MG63 (cell line): Measurements from ENCODE around the gene RSPH1. TPM values are rescaled to one million over a fixed set of nuclear protein-coding genes. Genes with fewer than 3 reads are reported as not detected.
"Not testable (repeated sequence)": the region's sequence is repeated elsewhere in the genome, so short reads cannot be mapped to it uniquely, and the experiment has no call there.

ENCODE experiments used
- DNase-seq: peaks from one replicate; pipeline ENCODE4 v3.0.0-alpha.2; 2020
- H3K27me3 ChIP-seq: fragments of 250-450 bp; sonication (Bioruptor Pico); 2 replicates; pipeline ENCODE4 v1.5.1; 2020; ENCODE audit warnings: mild to moderate bottlenecking, moderate library complexity
- H3K36me3 ChIP-seq: fragments of 250-450 bp; sonication (Bioruptor Pico); 2 replicates; pipeline ENCODE4 v1.5.1; 2020; ENCODE audit warnings: mild to moderate bottlenecking, moderate library complexity
- H3K4me3 ChIP-seq: fragments of 250-450 bp; sonication (Bioruptor Pico); 2 replicates; pipeline ENCODE4 v1.5.1; 2020; ENCODE audit warnings: mild to moderate bottlenecking, moderate library complexity
- H3K9me3 ChIP-seq: fragments of 250-450 bp; sonication (Bioruptor Pico); 2 replicates; pipeline ENCODE4 v1.5.1; 2020; ENCODE audit warnings: mild to moderate bottlenecking, moderate library complexity
- total RNA-seq: library from RNA; depleted of rRNA; stranded (reverse); fragments of >200 nt; shearing (Covaris generic); gene quantifications from 2 replicates; pipeline ENCODE4 v1.2.3, GENCODE V29; 2014; ENCODE audit warnings: low replicate concordance

Gene RSPH1
- total RNA-seq, 1 experiment from 2014 or later = not detected

- no peak overlapping the region for H3K4me3 ChIP-seq
- H3K27me3 ChIP-seq = 0 out of 2 replicates have a peak, but pooled peaks cover 2% of the 10 kb centered on the region
- no peaks in the 10 kb centered on the region for H3K36me3 ChIP-seq
- no peak for DNase-seq
- H3K9me3 ChIP-seq = no peaks in the 10 kb centered on the region
These were observed 15.3 kb downstream of the RSPH1 start for GRCh38 chr21:42480736-42481135.

GRCh38 chr21:42479582-42479981, 16.4 kb downstream of the RSPH1 start:
- Histone ChIP-seq H3K9me3 (no peaks in the 10 kb centered on the region), H3K27me3 (0 out of 2 replicates have a peak, but pooled peaks cover 2% of the 10 kb centered on the region), H3K4me3 (no peak overlapping the region), H3K36me3 (no peaks in the 10 kb centered on the region)
- DNase-seq = no peak

- H3K4me3 ChIP-seq = no peak overlapping the region
- H3K27me3 ChIP-seq = 0 out of 2 replicates have a peak, but pooled peaks cover 2% of the 10 kb centered on the region
- no peaks in the 10 kb centered on the region for H3K36me3 ChIP-seq
- no peaks in the 10 kb centered on the region for H3K9me3 ChIP-seq
- DNase-seq = no peak
These were observed 17.5 kb downstream of the RSPH1 start for GRCh38 chr21:42478504-42478903.

- Histone ChIP-seq H3K9me3 (no peaks in the 10 kb centered on the region), H3K4me3 (no peak overlapping the region), H3K36me3 (no peaks in the 10 kb centered on the region), H3K27me3 (0 out of 2 replicates have a peak, but pooled peaks cover 2% of the 10 kb centered on the region)
- no peak for DNase-seq
These were observed 19.4 kb downstream of the RSPH1 start for GRCh38 chr21:42476388-42477331.

DNA sequence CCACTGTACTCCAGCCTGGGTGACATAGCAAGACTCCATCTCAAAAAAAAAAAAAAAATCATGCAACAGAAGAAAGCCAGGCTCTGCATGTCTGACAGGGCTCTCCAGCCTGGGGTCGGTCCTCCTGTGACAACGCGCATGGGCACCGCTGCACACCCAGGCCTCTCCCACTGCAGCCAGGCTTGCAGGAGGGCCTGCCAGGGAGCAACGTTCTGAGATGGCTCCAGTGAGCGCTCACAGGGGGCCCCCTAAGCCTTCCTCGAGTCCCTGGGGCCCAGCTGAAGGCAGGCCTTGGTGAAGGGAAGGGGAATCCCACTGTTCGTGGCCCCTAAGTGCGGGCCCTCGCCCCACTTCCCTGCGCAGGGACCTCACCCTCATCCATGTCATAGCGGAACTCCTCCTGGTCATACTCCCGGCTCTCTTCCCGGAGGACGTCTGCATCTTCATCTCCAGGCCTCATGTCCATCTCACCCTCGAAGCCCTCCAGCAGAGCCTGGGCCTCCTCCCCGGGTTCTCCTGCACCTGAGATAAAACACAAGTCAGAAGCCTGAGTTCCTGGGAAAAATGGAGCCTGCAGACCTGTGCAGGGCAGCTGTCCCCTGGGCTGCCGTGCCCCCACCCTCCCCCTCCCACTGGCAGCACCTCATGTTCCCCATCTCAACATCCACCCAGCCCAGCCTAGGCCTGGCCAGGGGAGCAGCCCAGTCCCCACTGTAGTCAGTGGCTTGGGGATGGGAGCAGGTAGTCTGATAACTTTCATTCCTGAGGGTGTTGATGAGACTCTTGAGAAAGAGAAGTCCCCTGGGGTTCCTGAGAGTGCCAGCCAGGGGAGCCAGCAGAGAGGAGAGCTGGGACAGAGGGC, 20.3 kb downstream of the RSPH1 start:
- Histone ChIP-seq H3K9me3 (no peaks in the 10 kb centered on the region), H3K27me3 (0 out of 2 replicates have a peak, but pooled peaks cover 2% of the 10 kb centered on the region), H3K4me3 (no peak overlapping the region), H3K36me3 (no peaks in the 10 kb centered on the region)
- DNase-seq = no peak

- Histone ChIP-seq H3K9me3 (no peaks in the 10 kb centered on the region), H3K4me3 (no peak overlapping the region), H3K27me3 (0 out of 2 replicates have a peak, but pooled peaks cover 2% of the 10 kb centered on the region), H3K36me3 (no peaks in the 10 kb centered on the region)
- no peak for DNase-seq
These were observed 21.0 kb downstream of the RSPH1 start for GRCh38 chr21:42475036-42475435.

DNA sequence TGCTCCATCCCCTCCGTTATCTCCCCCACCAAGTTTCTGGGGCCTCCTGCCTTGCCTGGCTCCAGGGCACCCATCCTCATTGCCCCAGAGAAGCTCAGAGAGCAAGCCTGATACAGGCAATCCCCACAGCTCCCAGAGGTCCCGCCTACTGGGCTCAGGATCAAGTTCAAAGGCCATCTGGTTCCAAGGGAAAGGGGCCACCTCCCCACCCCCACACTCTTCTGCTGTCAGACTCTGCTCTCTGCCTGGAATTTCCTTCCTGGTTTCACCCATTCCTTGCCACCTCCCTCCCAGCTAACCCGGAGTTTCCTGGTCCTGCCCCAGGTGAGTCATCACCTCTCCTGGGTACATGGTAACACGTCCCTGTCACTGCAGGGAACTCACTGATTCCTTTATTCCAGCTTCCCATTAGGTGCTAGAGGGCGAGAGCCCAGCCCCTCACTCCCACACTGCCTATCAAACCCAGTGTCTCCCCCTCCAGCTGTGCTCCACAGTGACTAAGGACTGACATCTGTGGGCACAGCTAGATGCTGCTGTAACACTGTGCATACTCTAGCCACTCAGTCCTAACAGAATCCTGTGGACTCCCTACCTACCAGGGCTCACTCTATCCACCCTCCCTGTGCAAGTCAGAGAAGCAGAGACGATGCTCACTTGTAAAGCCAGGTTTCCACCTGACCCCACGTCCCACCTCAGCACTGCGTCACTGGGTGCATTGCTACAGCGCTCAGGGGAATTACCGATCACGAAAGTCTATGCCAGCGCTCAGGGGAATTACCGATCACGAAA, 21.8 kb downstream of the RSPH1 start:
- DNase-seq = peak; percentile 65
- H3K4me3 ChIP-seq = no peak overlapping the region
- H3K27me3 ChIP-seq = 0 out of 2 replicates have a peak, but pooled peaks cover 2% of the 10 kb centered on the region
- H3K36me3 ChIP-seq = no peaks in the 10 kb centered on the region
- no peaks in the 10 kb centered on the region for H3K9me3 ChIP-seq

GRCh38 chr21:42473498-42474042, 22.5 kb downstream of the RSPH1 start:
- Histone ChIP-seq H3K9me3 (no peaks in the 10 kb centered on the region), H3K4me3 (no peak overlapping the region), H3K36me3 (no peaks in the 10 kb centered on the region), H3K27me3 (peaks cover under 1% of the 10 kb centered on the region; the same call in 1 of the 2 replicates)
- DNase-seq = no peak

DNA sequence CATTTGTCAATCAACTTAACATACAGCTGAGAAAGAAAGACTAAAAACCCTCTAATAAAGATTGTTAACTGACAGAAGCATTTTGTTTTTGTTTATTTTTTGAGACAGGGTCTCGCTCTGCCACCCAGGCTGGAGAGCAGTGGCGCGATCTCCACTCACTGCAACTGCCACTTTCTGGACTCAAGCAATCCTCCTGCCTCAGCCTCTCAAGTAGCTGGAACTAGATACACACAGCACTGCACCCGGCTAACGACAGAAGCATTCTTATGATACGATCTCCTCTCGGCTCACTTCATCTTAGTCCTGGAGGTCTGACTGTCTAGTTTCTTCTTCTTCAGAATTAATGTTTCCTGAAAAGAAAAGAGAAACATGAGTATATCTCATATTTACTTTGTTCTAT, 23.5 kb downstream of the RSPH1 start:
- Histone ChIP-seq H3K9me3 (no peaks in the 10 kb centered on the region), H3K4me3 (no peak overlapping the region), H3K36me3 (no peaks in the 10 kb centered on the region), H3K27me3 (no peaks in the 10 kb centered on the region; the same call in 1 of the 2 replicates)
- DNase-seq = no peak

DNA sequence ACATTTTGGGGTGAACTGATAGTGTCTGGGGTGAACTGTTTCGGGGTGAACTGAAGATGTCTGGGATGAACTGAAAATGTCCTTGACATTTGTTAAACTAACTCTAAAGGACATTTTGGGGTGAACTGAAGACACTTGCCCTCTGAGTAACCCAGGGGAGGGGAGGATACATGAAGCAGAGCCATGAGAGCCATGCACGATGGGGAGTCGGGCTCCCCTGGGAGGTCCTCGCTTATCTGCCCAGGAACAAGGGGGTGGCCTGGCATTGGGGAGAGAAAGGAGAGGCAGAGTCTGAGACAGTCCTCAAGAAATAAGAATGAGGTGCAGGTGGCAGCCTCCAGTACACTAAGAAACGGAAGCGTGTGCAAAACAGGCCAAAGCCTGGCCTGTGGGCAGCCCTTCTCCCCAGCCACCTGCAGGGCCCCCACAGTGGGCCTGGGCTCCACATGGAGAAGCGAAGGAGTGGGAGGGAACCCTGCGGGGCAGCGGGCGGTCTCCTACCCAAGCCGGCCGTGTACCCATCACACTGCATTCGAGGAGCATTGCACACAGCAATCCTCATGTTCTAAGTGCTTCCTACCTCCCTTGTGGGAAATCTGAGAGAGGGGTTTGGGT, 24.2 kb downstream of the RSPH1 start:
- Histone ChIP-seq H3K9me3 (no peaks in the 10 kb centered on the region), H3K36me3 (no peaks in the 10 kb centered on the region), H3K27me3 (no peaks in the 10 kb centered on the region; the same call in 1 of the 2 replicates), H3K4me3 (no peak overlapping the region)
- DNase-seq = no peak

- no peaks in the 10 kb centered on the region for H3K9me3 ChIP-seq
- no peak overlapping the region for H3K4me3 ChIP-seq
- no peak for DNase-seq
- H3K27me3 ChIP-seq = no peaks in the 10 kb centered on the region; the same call in 1 of the 2 replicates
- no peaks in the 10 kb centered on the region for H3K36me3 ChIP-seq
These were observed 24.8 kb downstream of the RSPH1 start for GRCh38 chr21:42471206-42471605.

DNA sequence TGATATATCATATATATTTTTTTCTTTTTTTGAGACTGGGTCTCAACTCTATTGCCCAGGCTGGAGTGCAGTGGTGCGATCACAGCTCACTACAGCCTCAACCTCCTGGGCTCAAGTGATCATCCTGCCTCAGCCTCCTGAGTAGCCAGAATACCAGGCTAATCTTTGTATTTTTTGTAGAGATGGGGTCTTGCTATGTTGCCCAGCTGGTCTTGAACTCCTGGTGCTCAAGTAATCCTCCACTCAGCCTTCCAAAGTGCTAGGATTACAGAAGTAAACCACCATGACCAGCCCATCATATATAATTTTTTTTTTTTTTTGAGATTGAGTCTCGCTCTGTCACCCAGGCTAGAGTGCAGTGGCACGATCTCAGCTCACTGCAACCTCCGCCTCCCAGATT, 26.3 kb downstream of the RSPH1 start:
- H3K27me3 ChIP-seq, H3K4me3 ChIP-seq, H3K36me3 ChIP-seq: not testable (repeated sequence)

DNA sequence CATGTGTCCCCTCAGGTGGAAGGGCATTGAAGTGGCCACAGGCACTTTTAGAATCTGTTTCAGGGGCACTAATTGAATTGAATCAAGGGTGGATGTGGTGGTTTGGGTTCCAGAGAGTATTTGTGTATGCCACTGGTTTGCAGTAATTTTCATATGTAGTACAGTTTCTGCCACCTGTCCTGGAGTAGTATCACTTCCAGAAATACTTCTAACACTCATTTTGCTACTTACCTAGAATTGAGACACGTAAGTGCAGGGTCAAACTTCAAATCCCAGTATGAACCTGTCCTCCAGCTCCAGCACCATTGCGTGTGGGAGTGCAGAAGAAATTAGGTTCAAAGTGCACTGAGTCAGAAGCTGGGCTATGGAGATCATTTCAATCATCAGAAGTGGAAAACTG, 26.8 kb downstream of the RSPH1 start:
- Histone ChIP-seq H3K4me3 (no peak overlapping the region), H3K27me3 (no peaks in the 10 kb centered on the region; the same call in 1 of the 2 replicates), H3K36me3 (no peaks in the 10 kb centered on the region), H3K9me3 (no peaks in the 10 kb centered on the region)
- no peak for DNase-seq

More for the DNA sequence above, 26.3 kb downstream of the RSPH1 start:
- not testable (repeated sequence) for H3K9me3 ChIP-seq, DNase-seq

DNA sequence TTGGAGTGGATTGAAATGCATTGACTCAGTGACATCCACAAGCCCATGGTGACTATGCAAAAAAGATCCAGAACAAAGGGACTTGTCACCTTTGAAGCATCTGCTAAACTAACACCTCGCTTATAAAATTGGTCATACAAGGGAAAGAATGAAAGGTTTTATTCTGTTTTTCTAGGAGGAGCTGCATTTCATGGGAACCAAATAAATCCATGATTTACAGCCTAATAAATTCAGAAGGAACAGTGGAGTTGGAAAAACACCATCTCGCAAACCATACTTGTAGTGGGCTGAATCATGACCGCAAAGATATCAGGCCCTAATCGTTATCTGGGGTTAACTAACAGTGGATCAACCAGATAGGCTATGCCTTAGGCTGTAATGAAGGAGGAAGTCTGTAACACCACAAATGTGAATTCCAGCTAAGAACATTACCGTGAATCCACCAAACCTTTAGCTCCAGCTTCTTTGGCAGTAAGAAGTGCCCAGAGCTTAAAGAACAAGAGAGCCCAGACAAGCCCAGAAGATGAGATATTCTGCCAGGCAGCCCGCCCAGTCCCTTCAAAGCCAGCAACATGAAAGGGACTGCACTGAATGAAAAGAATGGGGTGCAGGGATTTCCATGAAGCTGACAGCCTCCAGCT, 27.4 kb downstream of the RSPH1 start:
- Histone ChIP-seq H3K27me3 (no peaks in the 10 kb centered on the region; the same call in 1 of the 2 replicates), H3K36me3 (no peaks in the 10 kb centered on the region), H3K9me3 (no peaks in the 10 kb centered on the region), H3K4me3 (no peak overlapping the region)
- DNase-seq = no peak
